ENCODE results near the gene USP6. TPM values are rescaled to one million over a fixed set of nuclear protein-coding genes. Genes with fewer than 3 reads are reported as not detected.

The USP6 gene
- total RNA-seq (2022; extraction: Qiagen RNA extraction), result 0.01 to 0.06 TPM in 2 of 5 replicates, not detected in the others

GRCh38 chr17:5115673-5116651, at the start of gene USP6:
Gene USP6 (plus strand): TSS chr17:5116032. CDS start chr17:5130368, 14,336 bp downstream.

GRCh38 chr17:5078106-5079028, 37.5 kb upstream of the USP6 start, which contains the start of gene ZFP3:
Gene ZFP3 (plus strand): TSS chr17:5078467. CDS start chr17:5091505, 13,038 bp downstream.

GRCh38 chr17:5111402-5112204, 4.2 kb upstream of the USP6 start, which contains the start of gene ZNF232:
Gene ZNF232 (minus strand): TSS chr17:5111878. CDS start chr17:5111822, 56 bp downstream.

GRCh38 chr17:5191541-5192417, 75.9 kb downstream of the USP6 start, which contains the start of gene ZNF594:
Gene ZNF594 (minus strand): TSS chr17:5191868. CDS start chr17:5184256, 7,612 bp downstream.

Other genes with a start within 250 kb of the USP6 start
- 0.16 to 0.48 TPM (median 0.28 TPM) in 5 replicates for gene C17orf107, start 216.5 kb upstream of the USP6 start, total RNA-seq (2022; extraction: Qiagen RNA extraction)
- 0.10 TPM in 1 of 5 replicates, not detected in the others for gene CHRNE, start 212.9 kb upstream of the USP6 start, total RNA-seq (2022; extraction: Qiagen RNA extraction)
- not detected in 5 replicates for gene GP1BA, start 183.8 kb upstream of the USP6 start, total RNA-seq (2022; extraction: Qiagen RNA extraction)
- gene SLC25A11, start 176.0 kb upstream of the USP6 start, total RNA-seq (2022; extraction: Qiagen RNA extraction), result 52.9 to 74.2 TPM (median 68.7 TPM) in 5 replicates
- 98.8 to 148 TPM (median 117 TPM) in 5 replicates for gene RNF167, start 175.8 kb upstream of the USP6 start, total RNA-seq (2022; extraction: Qiagen RNA extraction)
- gene PFN1, start 167.5 kb upstream of the USP6 start, total RNA-seq (2022; extraction: Qiagen RNA extraction), result 2,509 to 3,080 TPM (median 2,785 TPM) in 5 replicates
- 45.6 to 55.1 TPM (median 48.1 TPM) in 5 replicates for gene ENO3, start 164.9 kb upstream of the USP6 start, total RNA-seq (2022; extraction: Qiagen RNA extraction)
- 70.3 to 89.6 TPM (median 73.0 TPM) in 5 replicates for gene SPAG7, start 148.2 kb upstream of the USP6 start, total RNA-seq (2022; extraction: Qiagen RNA extraction)
- gene CAMTA2, start 128.4 kb upstream of the USP6 start, total RNA-seq (2022; extraction: Qiagen RNA extraction), result 28.9 to 41.2 TPM (median 34.3 TPM) in 5 replicates
- gene INCA1, start 118.5 kb upstream of the USP6 start, total RNA-seq (2022; extraction: Qiagen RNA extraction), result 1.7 to 1.9 TPM (median 1.8 TPM) in 5 replicates
- 107 to 129 TPM (median 121 TPM) in 5 replicates for gene KIF1C, start 118.1 kb upstream of the USP6 start, total RNA-seq (2022; extraction: Qiagen RNA extraction)
- gene SLC52A1, start 80.6 kb upstream of the USP6 start, total RNA-seq (2022; extraction: Qiagen RNA extraction), result 0.42 to 0.97 TPM (median 0.76 TPM) in 5 replicates
- gene ZFP3, start 37.6 kb upstream of the USP6 start, total RNA-seq (2022; extraction: Qiagen RNA extraction), result 0.77 to 1.2 TPM (median 0.95 TPM) in 5 replicates
- 3.4 to 5.1 TPM (median 4.0 TPM) in 5 replicates for gene ZNF232, start 4.2 kb upstream of the USP6 start, total RNA-seq (2022; extraction: Qiagen RNA extraction)
- 0.97 to 1.7 TPM (median 1.4 TPM) in 5 replicates for gene ZNF594, start 75.8 kb downstream of the USP6 start, total RNA-seq (2022; extraction: Qiagen RNA extraction)
- not detected in 5 replicates for gene SCIMP, start 118.8 kb downstream of the USP6 start, total RNA-seq (2022; extraction: Qiagen RNA extraction)
- 40.2 to 44.6 TPM (median 41.2 TPM) in 5 replicates for gene RABEP1, start 166.3 kb downstream of the USP6 start, total RNA-seq (2022; extraction: Qiagen RNA extraction)